A673 (cell line): ENCODE data around the gene UNK. TPM values are rescaled to one million over a fixed set of nuclear protein-coding genes. Genes with fewer than 3 reads are reported as not detected.

ENCODE experiments used
- BruUV-seq: library from RNA; stranded (reverse); fragments of 400-500 nt; replicated peaks from 2 replicates; lab custom pipeline; 2021; lab: Mats Ljungman, UMichigan
- CTCF ChIA-PET: fragments of 300-600 bp; sonication (Branson Sonifier 250); formaldehyde crosslinking; loops from one replicate; lab custom pipeline; 2022; ENCODE audit warnings: antibody characterized with exemption; lab: Charles Lee
- POLR2A ChIA-PET: fragments of 300-600 bp; sonication (Branson Sonifier 250); formaldehyde crosslinking; loops from one replicate; lab custom pipeline; 2022; ENCODE audit warnings: antibody characterized with exemption; ENCODE audit not compliant: low non-redundant PET; lab: Charles Lee
- DNase-seq: peaks from one replicate; pipeline ENCODE4 v3.0.0-alpha.2; 2015; ENCODE audit warnings: low spot score
- H3K27ac ChIP-seq: fragments of 200-600 bp; sonication (generic); 2 replicates; pipeline ENCODE4 v1.5.1; 2016; ENCODE audit warnings: mixed run types, low read depth, mild to moderate bottlenecking, mixed read lengths, antibody characterized with exemption, low read length; ENCODE audit not compliant: poor library complexity, severe bottlenecking
- H3K27me3 ChIP-seq: fragments of 200-600 bp; sonication (generic); replicated peaks from 2 replicates; pipeline ENCODE4 v1.6.1; 2017; ENCODE audit warnings: mixed run types, low read depth, mild to moderate bottlenecking, mixed read lengths, antibody characterized with exemption, low read length; ENCODE audit not compliant: insufficient read depth, poor library complexity
- H3K36me3 ChIP-seq: fragments of 200-600 bp; sonication (generic); 2 replicates; pipeline ENCODE4 v1.6.1; 2016; ENCODE audit warnings: mixed run types, mild to moderate bottlenecking, mixed read lengths, antibody characterized with exemption, low read length; ENCODE audit not compliant: insufficient read depth, poor library complexity, severe bottlenecking
- H3K4me1 ChIP-seq: fragments of 200-600 bp; sonication (generic); 2 replicates; pipeline ENCODE4 v1.6.1; 2017; ENCODE audit warnings: mixed run types, mild to moderate bottlenecking, mixed read lengths, antibody characterized with exemption, low read length; ENCODE audit not compliant: insufficient read depth, poor library complexity, severe bottlenecking
- H3K4me3 ChIP-seq: fragments of 200-600 bp; sonication (generic); 2 replicates; pipeline ENCODE4 v1.5.1; 2016; ENCODE audit warnings: low read depth, mixed run types, mild to moderate bottlenecking, mixed read lengths, low read length; ENCODE audit not compliant: poor library complexity, severe bottlenecking
- H3K9me3 ChIP-seq: fragments of 200-600 bp; sonication (generic); 2 replicates; pipeline ENCODE4 v1.6.1; 2016; ENCODE audit warnings: mixed run types, low read depth, mild to moderate bottlenecking, mixed read lengths, antibody characterized with exemption, low read length; ENCODE audit not compliant: poor library complexity, severe bottlenecking
- EZH2 ChIP-seq: fragments of 200-600 bp; sonication (generic); IDR thresholded peaks from 2 replicates; pipeline ENCODE4 v1.6.1; 2017; ENCODE audit warnings: borderline replicate concordance, low read depth, mild to moderate bottlenecking, mixed read lengths, antibody characterized with exemption, low read length; ENCODE audit not compliant: poor library complexity, severe bottlenecking
- intact Hi-C: fragments of 100-400 bp; cut with micrococcal nuclease; formaldehyde crosslinking; loops from one replicate; pipeline ENCODE4 v1.10.0; 2022; ENCODE audit not compliant: unreplicated experiment
- microRNA-seq: library from miRNA; unstranded; fragments of <30 nt; microRNA quantifications from one replicate; pipeline ENCODE4 v1.2.0, GENCODE V29; 2021
- total RNA-seq: library from RNA; stranded (reverse); gene quantifications from 2 replicates; pipeline ENCODE4 v1.2.3, GENCODE V29; 2021
- TF ChIP-seq, protein P1 (sequence below): fragments of 300-800, 200-600 bp; sonication (generic); conservative IDR thresholded peaks from 2 replicates; pipeline ENCODE4 v1.5.1; 2017; ENCODE audit warnings: low read depth, mild to moderate bottlenecking, antibody characterized with exemption, low read length, moderate library complexity, mixed read lengths

UNK gene
- total RNA-seq, 1 experiment from 2014 or later = 53.2 TPM

GRCh38 chr17:75873587-75874322 is 89.1 kb downstream of the UNK start:
- H3K4me1 ChIP-seq = peaks cover 16% of the 10 kb centered on the region
- CTCF ChIA-PET = interaction anchor here (0.5 kb wide), 1 partner anchor 126 kb away, joined by 3 read pairs; no protein-coding TSS in a partner anchor

GRCh38 chr17:75874323-75875181 is 89.9 kb downstream of the UNK start:
- Histone ChIP-seq H3K4me3 (no peak overlapping the region), H3K27me3 (peaks cover 13% of the 10 kb centered on the region), H3K36me3 (no peaks in the 10 kb centered on the region), H3K9me3 (no peaks in the 10 kb centered on the region), H3K27ac (no peak overlapping the region), H3K4me1 (peaks cover 16% of the 10 kb centered on the region)
- TF ChIP-seq, protein P1, sequence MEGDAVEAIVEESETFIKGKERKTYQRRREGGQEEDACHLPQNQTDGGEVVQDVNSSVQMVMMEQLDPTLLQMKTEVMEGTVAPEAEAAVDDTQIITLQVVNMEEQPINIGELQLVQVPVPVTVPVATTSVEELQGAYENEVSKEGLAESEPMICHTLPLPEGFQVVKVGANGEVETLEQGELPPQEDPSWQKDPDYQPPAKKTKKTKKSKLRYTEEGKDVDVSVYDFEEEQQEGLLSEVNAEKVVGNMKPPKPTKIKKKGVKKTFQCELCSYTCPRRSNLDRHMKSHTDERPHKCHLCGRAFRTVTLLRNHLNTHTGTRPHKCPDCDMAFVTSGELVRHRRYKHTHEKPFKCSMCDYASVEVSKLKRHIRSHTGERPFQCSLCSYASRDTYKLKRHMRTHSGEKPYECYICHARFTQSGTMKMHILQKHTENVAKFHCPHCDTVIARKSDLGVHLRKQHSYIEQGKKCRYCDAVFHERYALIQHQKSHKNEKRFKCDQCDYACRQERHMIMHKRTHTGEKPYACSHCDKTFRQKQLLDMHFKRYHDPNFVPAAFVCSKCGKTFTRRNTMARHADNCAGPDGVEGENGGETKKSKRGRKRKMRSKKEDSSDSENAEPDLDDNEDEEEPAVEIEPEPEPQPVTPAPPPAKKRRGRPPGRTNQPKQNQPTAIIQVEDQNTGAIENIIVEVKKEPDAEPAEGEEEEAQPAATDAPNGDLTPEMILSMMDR = no peak
- TF ChIP-seq EZH2 = no peak
- BruUV-seq = no TSS peak
- ChIA-PET POLR2A (no interaction called here), CTCF (no interaction called here)
- no peak for DNase-seq
- intact Hi-C loops = no loop called here

More at GRCh38 chr17:75873587-75874322, 89.1 kb downstream of the UNK start:
- intact Hi-C loops = no loop called here
- H3K36me3 ChIP-seq = no peaks in the 10 kb centered on the region
- H3K27me3 ChIP-seq = peaks cover 11% of the 10 kb centered on the region
- POLR2A ChIA-PET = interaction anchor here (0.5 kb wide), 1 partner anchor 195 kb away, joined by 3 read pairs; no protein-coding TSS in a partner anchor
- no peak overlapping the region for H3K27ac ChIP-seq
- H3K4me3 ChIP-seq = no peak overlapping the region
- TF ChIP-seq, protein P1 = no peak
- TF ChIP-seq EZH2 = no peak
- no peaks in the 10 kb centered on the region for H3K9me3 ChIP-seq
- DNase-seq = no peak
- no TSS peak for BruUV-seq

Small RNAs within 50 kb of the gene (microRNA-seq; reads per million reads assigned to microRNA genes)
- not detected for gene MIR4738

Other genes with a start within 250 kb of the UNK start
- gene MYO15B, start 197.0 kb upstream of the UNK start, total RNA-seq = 9.3 and 14.7 TPM in 2 replicates
- 0.22 TPM in 1 of 2 replicates, not detected in the other for gene SMIM5, start 151.4 kb upstream of the UNK start, total RNA-seq
- gene RECQL5, start 117.7 kb upstream of the UNK start, total RNA-seq = 30.6 and 39.0 TPM in 2 replicates
- 98.1 and 114 TPM in 2 replicates for gene SAP30BP, start 117.5 kb upstream of the UNK start, total RNA-seq
- gene ITGB4, start 63.3 kb upstream of the UNK start, total RNA-seq = 0.95 and 2.4 TPM in 2 replicates
- gene GALK1, start 19.6 kb upstream of the UNK start, total RNA-seq = 18.3 and 29.7 TPM in 2 replicates
- 0.37 and 2.2 TPM in 2 replicates for gene UNC13D, start 59.6 kb downstream of the UNK start, total RNA-seq
- gene WBP2, start 70.5 kb downstream of the UNK start, total RNA-seq = 70.3 and 87.5 TPM in 2 replicates
- gene TRIM47, start 93.8 kb downstream of the UNK start, total RNA-seq = 0.46 and 0.95 TPM in 2 replicates
- 46.1 and 47.9 TPM in 2 replicates for gene TRIM65, start 112.1 kb downstream of the UNK start, total RNA-seq
- 166 and 167 TPM in 2 replicates for gene MRPL38, start 120.1 kb downstream of the UNK start, total RNA-seq
- 34.4 and 35.6 TPM in 2 replicates for gene FBF1, start 156.2 kb downstream of the UNK start, total RNA-seq
- gene ACOX1, start 194.4 kb downstream of the UNK start, total RNA-seq = 35.0 and 39.5 TPM in 2 replicates
- gene TEN1, start 194.4 kb downstream of the UNK start, total RNA-seq = 13.3 and 16.2 TPM in 2 replicates
- gene CDK3, start 216.0 kb downstream of the UNK start, total RNA-seq = 8.5 and 10.0 TPM in 2 replicates
- 0.15 and 0.21 TPM in 2 replicates for gene EVPL, start 242.5 kb downstream of the UNK start, total RNA-seq